GM23248 (cell line): ENCODE results near the gene SEPTIN2.

Experiments
- EZH2 ChIP-seq: fragments of 200-600 bp; sonication (generic); IDR thresholded peaks from 2 replicates; pipeline ENCODE4 v1.6.1; 2018; ENCODE audit warnings: antibody characterized with exemption, mild to moderate bottlenecking; ENCODE audit not compliant: insufficient read depth, poor library complexity, severe bottlenecking
- EZH2phosphoT487 ChIP-seq: fragments of 200-600 bp; sonication (generic); IDR thresholded peaks from 2 replicates; pipeline ENCODE4 v1.6.1; 2018; ENCODE audit warnings: antibody characterized with exemption, moderate library complexity, mild to moderate bottlenecking, low read depth; ENCODE audit not compliant: insufficient read depth

DNA sequence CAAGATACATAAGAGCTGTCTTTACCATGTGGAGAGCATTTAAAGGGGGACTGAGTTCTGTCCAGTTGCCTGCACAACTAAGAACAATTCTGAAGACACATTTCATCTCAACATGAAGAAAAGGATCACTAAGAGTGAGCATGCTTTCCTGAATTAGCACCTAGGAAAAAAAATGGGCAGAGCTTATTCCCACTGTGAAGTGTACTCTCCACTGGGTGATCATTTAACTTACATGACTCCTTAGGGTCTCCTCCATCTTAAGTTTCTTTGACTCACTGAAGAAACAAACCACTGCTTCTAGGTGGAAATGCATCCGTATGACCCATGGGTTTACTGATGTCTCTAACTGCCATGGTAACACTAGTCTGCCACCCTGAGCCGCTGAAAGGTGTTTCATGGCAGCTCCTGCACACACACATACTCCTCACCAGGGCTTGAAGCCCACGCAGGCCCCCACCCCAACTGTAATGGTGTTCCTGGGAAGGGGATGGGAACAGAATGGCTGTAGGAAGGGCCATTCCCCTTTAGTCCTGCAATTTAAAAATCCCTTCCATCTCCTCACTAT lies 27.3 kb upstream of the SEPTIN2 start:
- TF ChIP-seq EZH2phosphoT487: no peak
- TF ChIP-seq EZH2: no peak
